HAP-1 (cell line): ENCODE results near the gene CEBPE.

Experiments
- DNase-seq, 2 experiments: peaks; one replicate each; pipeline ENCODE4 v3.0.0-alpha.2; 2016 to 2020; ENCODE audit warnings: low spot score in 2 of 2
- H3K27me3 ChIP-seq: fragments of 250-450 bp; sonication (Bioruptor Pico); 2 replicates; pipeline ENCODE4 v1.5.1; 2020; ENCODE audit warnings: low read depth, mild to moderate bottlenecking, moderate library complexity
- H3K36me3 ChIP-seq: fragments of 250-450 bp; sonication (Bioruptor Pico); replicated peaks from 2 replicates; pipeline ENCODE4 v1.5.1; 2020; ENCODE audit warnings: mild to moderate bottlenecking
- H3K4me1 ChIP-seq: fragments of 250-450 bp; sonication (Bioruptor Pico); 2 replicates; pipeline ENCODE4 v1.5.1; 2020; ENCODE audit warnings: mild to moderate bottlenecking
- H3K4me3 ChIP-seq: fragments of 250-450 bp; sonication (Bioruptor Pico); 2 replicates; pipeline ENCODE4 v1.5.1; 2020; ENCODE audit warnings: mild to moderate bottlenecking, moderate library complexity
- H3K9me3 ChIP-seq: fragments of 250-450 bp; sonication (Bioruptor Pico); 2 replicates; pipeline ENCODE4 v1.5.1; 2020; ENCODE audit warnings: mild to moderate bottlenecking, moderate library complexity
- in situ Hi-C: fragments of 300-500 bp; cut with MboI; formaldehyde crosslinking; loops from 3 replicates; pipeline ENCODE4 v1.14.3; 2020; ENCODE audit warnings: low sequenced_read_pairs, inconsistent platforms, mixed read lengths

Gene CEBPE

DNA sequence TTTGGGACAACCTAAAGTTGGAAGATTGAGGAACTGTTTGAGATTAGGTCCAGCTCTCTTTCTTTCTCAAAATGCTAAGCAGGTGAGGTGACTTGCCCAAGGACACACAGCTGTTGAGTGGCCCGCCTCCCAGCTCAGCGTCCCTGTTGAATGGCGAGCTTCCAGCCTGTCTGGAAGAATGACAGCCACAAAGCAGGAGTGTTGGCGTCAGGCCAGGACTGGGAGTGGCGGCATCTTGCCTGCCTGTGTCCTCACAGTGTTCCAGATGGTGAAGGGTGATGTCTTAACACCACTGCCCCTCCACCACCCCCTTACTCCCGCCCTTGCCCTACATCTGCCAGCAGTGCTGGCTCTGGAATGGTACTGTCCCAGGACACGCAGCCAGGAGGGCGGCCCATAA, 4.4 kb upstream of the CEBPE start:
- Histone ChIP-seq H3K9me3 (no peaks in the 10 kb centered on the region), H3K36me3 (no peaks in the 10 kb centered on the region), H3K27me3 (no peaks in the 10 kb centered on the region), H3K4me3 (no peak overlapping the region), H3K4me1 (peaks cover 11% of the 10 kb centered on the region; the same call in 1 of the 2 replicates)
- in situ Hi-C loops = no loop called here
- DNase-seq = peak; percentile 27 to 83

- no peak for DNase-seq
- Histone ChIP-seq H3K9me3 (no peaks in the 10 kb centered on the region), H3K4me3 (no peak overlapping the region), H3K27me3 (no peaks in the 10 kb centered on the region), H3K4me1 (peaks cover 11% of the 10 kb centered on the region; the same call in 1 of the 2 replicates), H3K36me3 (no peaks in the 10 kb centered on the region)
- in situ Hi-C loops = no loop called here
Measured at GRCh38 chr14:23122086-23122485, 3.0 kb upstream of the CEBPE start.

DNA sequence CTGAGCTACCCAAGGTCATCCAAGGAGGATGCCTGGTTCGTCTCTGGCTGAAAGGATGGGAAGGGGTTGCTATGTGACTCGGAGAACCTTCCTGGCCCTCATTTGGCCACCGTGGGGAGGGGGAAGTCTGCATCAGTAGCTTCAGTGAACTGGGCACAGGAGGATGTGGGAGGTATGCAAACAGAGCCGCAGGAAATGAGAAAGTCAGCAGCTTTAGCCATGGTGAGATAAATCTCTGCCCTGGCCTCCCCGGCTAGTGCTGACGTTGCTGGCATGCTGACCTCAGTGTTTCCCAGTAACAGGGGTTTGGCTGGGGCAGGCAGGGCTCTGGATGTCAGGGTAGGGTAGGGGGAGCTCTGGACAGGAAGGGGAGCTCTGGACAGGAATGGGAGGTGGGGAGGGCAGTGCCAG, 2.3 kb upstream of the CEBPE start:
- no peak for DNase-seq
- Histone ChIP-seq H3K4me1 (peaks cover 11% of the 10 kb centered on the region; the same call in 1 of the 2 replicates), H3K36me3 (no peaks in the 10 kb centered on the region), H3K27me3 (no peaks in the 10 kb centered on the region), H3K9me3 (no peaks in the 10 kb centered on the region), H3K4me3 (no peak overlapping the region)
- in situ Hi-C loops = no loop called here

DNA sequence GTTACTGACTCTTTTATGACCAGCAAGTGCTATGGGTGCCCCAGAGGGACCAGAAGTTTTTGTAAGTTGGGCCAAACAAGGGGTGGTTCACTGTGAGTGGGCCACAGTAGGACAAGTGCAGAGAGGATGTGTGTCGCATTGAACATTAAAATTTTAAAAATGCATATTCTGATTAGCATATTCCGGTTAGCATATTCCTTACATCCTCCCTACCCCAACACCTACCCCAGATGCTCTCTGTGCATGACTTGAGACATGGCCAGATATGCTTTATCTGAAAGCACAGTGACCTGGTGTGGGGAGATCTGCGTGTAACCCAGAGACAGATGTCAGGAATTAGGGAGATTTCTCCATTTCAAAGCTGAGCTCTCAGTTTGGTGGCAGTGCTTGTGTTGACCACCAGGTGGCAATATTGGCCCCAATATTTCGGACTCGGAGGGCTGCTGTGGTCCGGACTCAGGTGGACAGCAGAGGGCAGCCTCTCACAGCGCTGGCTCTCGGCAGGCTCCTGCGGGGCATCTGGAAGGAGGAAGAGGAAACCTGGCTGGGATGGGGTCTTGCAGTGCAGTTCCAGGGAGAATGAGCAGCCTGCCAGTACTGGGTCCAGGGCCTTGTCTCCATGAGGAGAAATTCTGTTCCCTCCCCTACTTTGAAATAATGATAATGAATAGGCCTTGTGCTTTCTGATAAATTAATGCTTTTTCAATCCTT, 1.6 kb upstream of the CEBPE start:
- Histone ChIP-seq H3K4me1 (peaks cover 11% of the 10 kb centered on the region; the same call in 1 of the 2 replicates), H3K9me3 (no peaks in the 10 kb centered on the region), H3K36me3 (no peaks in the 10 kb centered on the region), H3K27me3 (peaks cover 3% of the 10 kb centered on the region), H3K4me3 (no peak overlapping the region)
- in situ Hi-C loops = no loop called here
- DNase-seq = peak; percentile 83 to 93

- H3K27me3 ChIP-seq = peaks cover 8% of the 10 kb centered on the region
- H3K4me1 ChIP-seq = peaks cover 11% of the 10 kb centered on the region; the same call in 1 of the 2 replicates
- H3K9me3 ChIP-seq = no peaks in the 10 kb centered on the region
- DNase-seq = no peak
- in situ Hi-C loops = no loop called here
- H3K36me3 ChIP-seq = no peaks in the 10 kb centered on the region
- H3K4me3 ChIP-seq = no peak overlapping the region
Measured at GRCh38 chr14:23119363-23120327, 590 bp upstream of the CEBPE start.

- Histone ChIP-seq H3K36me3 (no peaks in the 10 kb centered on the region), H3K4me3 (no peak overlapping the region), H3K4me1 (no peaks in the 10 kb centered on the region), H3K27me3 (peaks cover 23% of the 10 kb centered on the region), H3K9me3 (no peaks in the 10 kb centered on the region)
- no peak for DNase-seq
- in situ Hi-C loops = no loop called here
Measured at GRCh38 chr14:23117371-23118020, 1.6 kb downstream of the CEBPE start.

- DNase-seq = no peak
- in situ Hi-C loops = no loop called here
- Histone ChIP-seq H3K9me3 (no peaks in the 10 kb centered on the region), H3K27me3 (peaks cover 39% of the 10 kb centered on the region), H3K36me3 (no peaks in the 10 kb centered on the region), H3K4me1 (no peaks in the 10 kb centered on the region), H3K4me3 (no peak overlapping the region)
Measured at GRCh38 chr14:23115918-23116317, 3.1 kb downstream of the CEBPE start.

DNA sequence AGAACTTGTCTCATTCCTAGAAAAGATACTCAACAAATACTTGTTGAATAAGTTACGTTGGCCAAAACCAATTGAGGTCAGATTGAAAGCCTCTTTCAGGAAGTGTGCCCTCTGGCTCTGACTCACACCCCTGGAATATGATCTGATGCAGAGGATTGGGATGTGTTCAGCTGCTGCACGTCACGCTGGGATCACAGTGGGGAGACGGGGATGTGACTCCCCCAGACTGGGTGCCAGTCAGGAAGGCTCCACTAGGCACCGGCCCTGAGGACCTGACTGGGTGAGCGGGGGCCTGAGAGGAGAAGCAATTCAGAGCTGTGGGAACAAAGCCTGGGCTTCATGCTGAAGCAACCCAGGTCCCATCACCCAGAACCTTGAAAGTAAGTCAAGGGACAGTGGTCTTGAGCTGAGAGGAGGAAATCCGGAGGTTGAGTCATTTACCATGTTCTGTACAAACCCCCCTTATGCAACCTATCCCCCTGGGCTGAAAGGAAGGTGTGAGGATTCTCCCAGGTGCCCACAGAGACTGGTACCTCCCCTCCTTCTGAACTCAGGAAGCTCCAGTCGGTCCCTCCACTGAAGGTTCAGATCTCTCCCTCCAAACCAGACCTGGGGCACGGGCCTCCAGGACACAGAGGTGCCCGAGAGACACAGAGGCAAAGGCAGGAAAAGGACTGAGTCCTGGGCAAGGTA, 3.9 kb downstream of the CEBPE start:
- in situ Hi-C loops = no loop called here
- Histone ChIP-seq H3K27me3 (peaks cover 43% of the 10 kb centered on the region), H3K9me3 (no peaks in the 10 kb centered on the region), H3K36me3 (no peaks in the 10 kb centered on the region), H3K4me1 (no peaks in the 10 kb centered on the region), H3K4me3 (no peak overlapping the region)
- no peak for DNase-seq

GRCh38 chr14:23114669-23115038, 4.4 kb downstream of the CEBPE start:
- Histone ChIP-seq H3K4me1 (no peaks in the 10 kb centered on the region), H3K27me3 (peaks cover 46% of the 10 kb centered on the region), H3K9me3 (no peaks in the 10 kb centered on the region), H3K36me3 (no peaks in the 10 kb centered on the region), H3K4me3 (no peak overlapping the region)
- in situ Hi-C loops = no loop called here
- no peak for DNase-seq

- Histone ChIP-seq H3K4me1 (no peaks in the 10 kb centered on the region), H3K36me3 (no peaks in the 10 kb centered on the region), H3K9me3 (no peaks in the 10 kb centered on the region), H3K27me3 (peaks cover 46% of the 10 kb centered on the region), H3K4me3 (no peak overlapping the region)
- in situ Hi-C loops = no loop called here
- DNase-seq = no peak
Measured at GRCh38 chr14:23114120-23114458, 5.0 kb downstream of the CEBPE start.

DNA sequence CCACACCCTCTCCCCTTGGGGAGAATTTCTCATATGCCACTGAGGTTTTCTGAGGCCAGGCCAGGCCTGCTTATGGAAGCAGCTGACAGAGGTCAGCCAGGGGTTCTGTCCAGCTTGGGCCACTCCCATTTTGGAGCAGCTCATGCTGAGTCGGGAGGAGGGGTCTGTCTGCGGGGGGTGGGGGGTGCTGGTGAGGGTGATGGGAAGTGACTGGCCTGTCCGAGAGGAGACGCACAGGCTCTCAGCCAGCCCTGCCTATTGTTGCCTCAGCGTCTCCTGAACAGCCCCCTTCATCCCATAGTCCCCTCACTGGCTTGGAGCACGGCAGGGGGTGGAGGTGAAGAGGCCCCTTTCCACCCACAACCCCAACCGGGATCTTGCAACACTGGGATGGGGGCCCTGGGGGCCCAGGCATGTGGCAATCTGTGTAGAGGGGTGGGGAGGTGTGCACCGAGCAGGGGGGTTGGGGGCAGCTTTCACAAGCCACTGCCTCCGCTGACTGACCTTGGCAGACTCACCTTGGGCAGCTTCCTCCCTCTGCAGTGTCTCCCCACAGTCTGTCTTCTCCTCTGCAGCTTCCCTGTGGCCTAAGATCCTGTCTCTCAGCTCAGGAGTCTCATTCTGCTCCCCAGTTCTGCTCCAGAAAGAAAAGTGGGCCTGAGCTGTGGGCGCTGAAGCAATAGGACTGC, 5.5 kb downstream of the CEBPE start:
- Histone ChIP-seq H3K9me3 (peaks cover 3% of the 10 kb centered on the region; the same call in 1 of the 2 replicates), H3K4me1 (no peaks in the 10 kb centered on the region), H3K27me3 (peaks cover 46% of the 10 kb centered on the region), H3K36me3 (no peaks in the 10 kb centered on the region), H3K4me3 (no peak overlapping the region)
- DNase-seq = no peak
- in situ Hi-C loops = no loop called here

DNA sequence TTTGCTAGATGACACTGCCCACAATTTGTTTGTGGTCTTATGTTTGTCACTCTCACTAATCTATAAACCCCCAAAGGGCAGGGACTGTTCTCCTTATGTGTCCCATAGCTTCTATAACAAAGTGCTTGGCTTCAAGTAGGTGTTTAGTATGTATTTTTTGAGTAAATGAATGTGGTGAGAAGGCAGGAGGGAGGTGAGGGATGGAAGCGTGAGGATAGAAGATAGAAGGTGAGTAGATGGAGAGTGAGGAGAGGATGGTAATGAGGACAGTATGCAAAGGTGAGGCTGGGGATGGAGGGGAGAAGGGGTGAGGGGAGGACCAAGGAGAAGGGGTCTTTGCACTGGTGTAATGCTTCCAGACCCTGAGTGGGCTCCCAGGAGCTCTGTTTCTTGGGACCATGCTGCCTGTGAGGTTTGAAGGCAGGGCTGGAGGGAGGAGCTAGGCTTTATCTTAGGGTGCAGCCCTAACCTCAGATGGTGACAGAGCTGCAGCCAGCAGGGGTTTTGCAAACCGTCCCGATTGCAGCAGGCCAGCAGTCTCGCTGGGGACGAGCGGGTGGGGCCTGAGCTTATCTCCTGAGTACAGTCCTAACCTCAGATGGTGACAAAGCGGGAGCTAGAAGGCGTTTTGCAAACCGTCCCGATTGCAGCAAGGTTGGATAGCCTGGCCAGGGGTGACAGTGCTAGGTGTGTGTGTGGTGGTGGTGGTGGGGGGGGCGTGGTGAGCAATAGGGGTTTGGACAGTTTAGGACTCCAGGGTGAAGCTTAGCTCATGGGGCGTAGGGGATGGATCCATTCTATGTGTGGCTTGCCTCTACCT, 6.5 kb downstream of the CEBPE start:
- H3K36me3 ChIP-seq = no peaks in the 10 kb centered on the region
- in situ Hi-C loops = no loop called here
- no peaks in the 10 kb centered on the region for H3K4me1 ChIP-seq
- H3K4me3 ChIP-seq = no peak overlapping the region
- DNase-seq = no peak
- H3K9me3 ChIP-seq = peaks cover 5% of the 10 kb centered on the region; the same call in 1 of the 2 replicates
- peaks cover 46% of the 10 kb centered on the region for H3K27me3 ChIP-seq
